ENCODE data around the gene PAQR7.

- TF ChIP-seq CTCF (IDR thresholded peaks at IDR 0.05) (no peak), ZFX (IDR thresholded peaks at IDR 0.05; ENCODE audit: borderline replicate concordance) (no peak)
Observed at GRCh38 chr1:25869909-25870606, 5.5 kb downstream of the PAQR7 start.
